ENCODE measurements around the gene C9orf57.

- TF ChIP-seq, protein P1, sequence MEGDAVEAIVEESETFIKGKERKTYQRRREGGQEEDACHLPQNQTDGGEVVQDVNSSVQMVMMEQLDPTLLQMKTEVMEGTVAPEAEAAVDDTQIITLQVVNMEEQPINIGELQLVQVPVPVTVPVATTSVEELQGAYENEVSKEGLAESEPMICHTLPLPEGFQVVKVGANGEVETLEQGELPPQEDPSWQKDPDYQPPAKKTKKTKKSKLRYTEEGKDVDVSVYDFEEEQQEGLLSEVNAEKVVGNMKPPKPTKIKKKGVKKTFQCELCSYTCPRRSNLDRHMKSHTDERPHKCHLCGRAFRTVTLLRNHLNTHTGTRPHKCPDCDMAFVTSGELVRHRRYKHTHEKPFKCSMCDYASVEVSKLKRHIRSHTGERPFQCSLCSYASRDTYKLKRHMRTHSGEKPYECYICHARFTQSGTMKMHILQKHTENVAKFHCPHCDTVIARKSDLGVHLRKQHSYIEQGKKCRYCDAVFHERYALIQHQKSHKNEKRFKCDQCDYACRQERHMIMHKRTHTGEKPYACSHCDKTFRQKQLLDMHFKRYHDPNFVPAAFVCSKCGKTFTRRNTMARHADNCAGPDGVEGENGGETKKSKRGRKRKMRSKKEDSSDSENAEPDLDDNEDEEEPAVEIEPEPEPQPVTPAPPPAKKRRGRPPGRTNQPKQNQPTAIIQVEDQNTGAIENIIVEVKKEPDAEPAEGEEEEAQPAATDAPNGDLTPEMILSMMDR (IDR thresholded peaks at IDR 0.05; ENCODE audit: insufficient read depth, low read depth, low read length) = no peak
- TF ChIP-seq EZH2 (IDR thresholded peaks at IDR 0.05; ENCODE audit: insufficient read depth, low read length) = no peak
Measured at GRCh38 chr9:72038408-72038807, 22.0 kb downstream of the C9orf57 start.

Data from astrocyte (in vitro differentiated cells and primary cell).